HG03139 (cell line): ENCODE results near the gene SIPA1L3.
"Not testable (repeated sequence)": the region's sequence is repeated elsewhere in the genome, so short reads cannot be mapped to it uniquely, and the experiment has no call there.

Experiments used
- ATAC-seq: cut with Tn5 transposase; IDR thresholded peaks from one replicate; pipeline ENCODE4 v1.9.1; 2021; ENCODE audit not compliant: unreplicated experiment

Gene SIPA1L3

GRCh38 chr19:38063928-38064327 is 156.9 kb downstream of the SIPA1L3 start:
- ATAC-seq, result no peak

- no peak for ATAC-seq
These were observed 157.8 kb downstream of the SIPA1L3 start for GRCh38 chr19:38064661-38065425.

- not testable (repeated sequence) for ATAC-seq
These were observed 158.8 kb downstream of the SIPA1L3 start for GRCh38 chr19:38065775-38066174.

- ATAC-seq, result no peak
These were observed 161.8 kb downstream of the SIPA1L3 start for GRCh38 chr19:38068826-38069225.

- ATAC-seq, result no peak
These were observed 163.6 kb downstream of the SIPA1L3 start for GRCh38 chr19:38070573-38070972.

GRCh38 chr19:38071054-38071453 is 164.0 kb downstream of the SIPA1L3 start:
- ATAC-seq, result not testable (repeated sequence)

- ATAC-seq, result no peak
These were observed 164.6 kb downstream of the SIPA1L3 start for GRCh38 chr19:38071647-38072046.

- ATAC-seq, result no peak
These were observed 166.1 kb downstream of the SIPA1L3 start for GRCh38 chr19:38072776-38073750.

GRCh38 chr19:38073841-38074685 is 167.1 kb downstream of the SIPA1L3 start:
- no peak for ATAC-seq

GRCh38 chr19:38076337-38076736 is 169.3 kb downstream of the SIPA1L3 start:
- no peak for ATAC-seq

- no peak for ATAC-seq
These were observed 171.4 kb downstream of the SIPA1L3 start for GRCh38 chr19:38078302-38078930.

- peak; percentile 50 for ATAC-seq
These were observed 172.9 kb downstream of the SIPA1L3 start for GRCh38 chr19:38079926-38080380.

GRCh38 chr19:38081547-38082255 is 174.7 kb downstream of the SIPA1L3 start:
- ATAC-seq, result no peak

- no peak for ATAC-seq
These were observed 175.5 kb downstream of the SIPA1L3 start for GRCh38 chr19:38082256-38083118.

- no peak for ATAC-seq
These were observed 177.2 kb downstream of the SIPA1L3 start for GRCh38 chr19:38084196-38084595.

GRCh38 chr19:38089440-38089839 is 182.4 kb downstream of the SIPA1L3 start:
- ATAC-seq, result no peak

GRCh38 chr19:38093154-38093553 is 186.1 kb downstream of the SIPA1L3 start:
- ATAC-seq, result no peak

- ATAC-seq, result no peak
These were observed 186.6 kb downstream of the SIPA1L3 start for GRCh38 chr19:38093587-38093986.
